GM10266 (cell line): ENCODE data around the gene S1PR4.
"Not testable (repeated sequence)": the region's sequence is repeated elsewhere in the genome, so short reads cannot be mapped to it uniquely, and the experiment has no call there.

Source experiments
- DNase-seq: peaks from one replicate; pipeline ENCODE4 v3.0.0; 2012; ENCODE audit errors: extremely low spot score
- CTCF ChIP-seq: IDR thresholded peaks from 2 replicates; pipeline ENCODE4 v1.5.1; 2012; ENCODE audit warnings: mild to moderate bottlenecking, low read depth; ENCODE audit not compliant: control insufficient read depth, insufficient read depth; ENCODE audit errors: missing control alignments

The S1PR4 gene

GRCh38 chr19:3171894-3172672 lies 6.5 kb upstream of the S1PR4 start:
- no peak for TF ChIP-seq CTCF
- DNase-seq = no peak

- not testable (repeated sequence) for DNase-seq
These were observed 5.9 kb upstream of the S1PR4 start for GRCh38 chr19:3172673-3173000.

- no peak for DNase-seq
These were observed 2.5 kb upstream of the S1PR4 start for GRCh38 chr19:3175781-3176714.

GRCh38 chr19:3176715-3177501 lies 1.7 kb upstream of the S1PR4 start:
- no peak for TF ChIP-seq CTCF
- no peak for DNase-seq

More at GRCh38 chr19:3175781-3176714, 2.5 kb upstream of the S1PR4 start:
- no peak for TF ChIP-seq CTCF

GRCh38 chr19:3178973-3179738 lies 587 bp downstream of the S1PR4 start:
- no peak for DNase-seq
- TF ChIP-seq CTCF = no peak

GRCh38 chr19:3179739-3180293 lies 1.2 kb downstream of the S1PR4 start:
- TF ChIP-seq CTCF = no peak
- DNase-seq = peak; percentile 58
